ENCODE measurements around the gene SAC3D1.
A peak's percentile ranks its signal among the peaks of the same experiment; 100 is the strongest.
"Not testable (repeated sequence)": the region's sequence is repeated elsewhere in the genome, so short reads cannot be mapped to it uniquely, and the experiment has no call there.

Gene SAC3D1

DNA sequence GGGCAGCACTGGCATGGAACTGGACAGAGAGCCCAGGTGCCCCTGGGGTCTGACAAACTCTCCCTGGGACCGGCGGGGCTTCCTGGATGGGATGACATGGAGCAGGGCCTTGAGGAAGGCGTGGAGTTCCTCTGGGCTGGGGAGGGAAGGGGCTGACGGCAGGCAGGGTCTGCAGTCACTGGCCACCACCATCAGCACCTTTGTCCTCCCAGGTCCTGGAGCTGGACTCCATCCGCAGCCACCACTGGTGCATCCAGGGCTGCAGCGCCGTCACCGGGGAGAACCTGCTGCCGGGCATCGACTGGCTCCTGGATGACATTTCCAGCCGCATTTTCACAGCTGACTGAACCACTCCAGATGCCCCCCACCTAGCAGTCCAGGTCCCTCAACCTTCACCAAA lies 19.5 kb upstream of the SAC3D1 start:
- TF ChIP-seq, protein P1, sequence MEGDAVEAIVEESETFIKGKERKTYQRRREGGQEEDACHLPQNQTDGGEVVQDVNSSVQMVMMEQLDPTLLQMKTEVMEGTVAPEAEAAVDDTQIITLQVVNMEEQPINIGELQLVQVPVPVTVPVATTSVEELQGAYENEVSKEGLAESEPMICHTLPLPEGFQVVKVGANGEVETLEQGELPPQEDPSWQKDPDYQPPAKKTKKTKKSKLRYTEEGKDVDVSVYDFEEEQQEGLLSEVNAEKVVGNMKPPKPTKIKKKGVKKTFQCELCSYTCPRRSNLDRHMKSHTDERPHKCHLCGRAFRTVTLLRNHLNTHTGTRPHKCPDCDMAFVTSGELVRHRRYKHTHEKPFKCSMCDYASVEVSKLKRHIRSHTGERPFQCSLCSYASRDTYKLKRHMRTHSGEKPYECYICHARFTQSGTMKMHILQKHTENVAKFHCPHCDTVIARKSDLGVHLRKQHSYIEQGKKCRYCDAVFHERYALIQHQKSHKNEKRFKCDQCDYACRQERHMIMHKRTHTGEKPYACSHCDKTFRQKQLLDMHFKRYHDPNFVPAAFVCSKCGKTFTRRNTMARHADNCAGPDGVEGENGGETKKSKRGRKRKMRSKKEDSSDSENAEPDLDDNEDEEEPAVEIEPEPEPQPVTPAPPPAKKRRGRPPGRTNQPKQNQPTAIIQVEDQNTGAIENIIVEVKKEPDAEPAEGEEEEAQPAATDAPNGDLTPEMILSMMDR (IDR thresholded peaks at IDR 0.05; ENCODE audit: control insufficient read depth, extremely low read depth, insufficient read depth): no peak
- no peak for DNase-seq (ENCODE audit: low read depth)
- H3K4me3 ChIP-seq (ENCODE audit: low read depth, low read length): no peak overlapping the region

DNA sequence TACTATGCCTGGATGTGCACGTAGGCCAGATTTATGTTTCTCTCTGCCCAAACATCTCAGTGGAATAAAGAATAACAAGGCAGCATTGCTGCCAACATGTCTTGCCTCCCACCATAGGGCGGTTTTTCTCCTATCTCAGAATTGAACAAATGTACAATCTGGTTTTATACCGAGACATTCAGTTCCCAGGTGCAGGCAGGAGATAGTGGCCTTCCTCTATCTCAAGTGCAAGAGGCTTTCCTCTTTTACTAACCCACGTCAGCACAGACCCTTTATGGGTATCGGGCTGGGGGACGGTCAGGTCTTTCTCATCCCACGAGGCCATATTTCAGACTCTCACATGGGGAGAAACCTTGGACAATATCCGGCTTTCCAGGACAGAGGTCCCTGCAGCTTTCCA lies 17.5 kb upstream of the SAC3D1 start:
- DNase-seq (ENCODE audit: low read depth); H3K4me3 ChIP-seq (ENCODE audit: low read depth, low read length): not testable (repeated sequence)

DNA sequence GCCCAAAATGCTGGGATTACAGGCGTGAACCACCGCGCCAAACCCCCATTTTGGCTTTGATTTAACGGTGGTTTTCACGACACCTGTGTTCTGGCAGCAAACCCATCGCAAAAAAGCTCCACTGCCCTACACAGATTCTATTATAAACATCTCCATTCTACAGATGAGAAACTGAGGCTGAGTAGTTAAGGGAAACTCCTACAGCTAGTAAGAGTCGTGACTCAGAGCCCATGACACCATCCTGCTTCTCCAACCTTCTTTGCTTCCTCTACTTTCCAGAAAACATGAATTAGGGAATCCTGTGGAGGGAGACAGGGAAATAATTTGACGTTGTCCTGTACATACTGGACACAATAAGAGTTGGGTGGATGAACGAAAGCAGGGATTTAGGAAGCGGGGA lies 14.2 kb upstream of the SAC3D1 start:
- TF ChIP-seq, protein P1 (IDR thresholded peaks at IDR 0.05; ENCODE audit: control insufficient read depth, extremely low read depth, insufficient read depth): no peak
- no peak for DNase-seq (ENCODE audit: low read depth)
- H3K4me3 ChIP-seq (ENCODE audit: low read depth, low read length): peak overlapping the region; percentile 47

DNA sequence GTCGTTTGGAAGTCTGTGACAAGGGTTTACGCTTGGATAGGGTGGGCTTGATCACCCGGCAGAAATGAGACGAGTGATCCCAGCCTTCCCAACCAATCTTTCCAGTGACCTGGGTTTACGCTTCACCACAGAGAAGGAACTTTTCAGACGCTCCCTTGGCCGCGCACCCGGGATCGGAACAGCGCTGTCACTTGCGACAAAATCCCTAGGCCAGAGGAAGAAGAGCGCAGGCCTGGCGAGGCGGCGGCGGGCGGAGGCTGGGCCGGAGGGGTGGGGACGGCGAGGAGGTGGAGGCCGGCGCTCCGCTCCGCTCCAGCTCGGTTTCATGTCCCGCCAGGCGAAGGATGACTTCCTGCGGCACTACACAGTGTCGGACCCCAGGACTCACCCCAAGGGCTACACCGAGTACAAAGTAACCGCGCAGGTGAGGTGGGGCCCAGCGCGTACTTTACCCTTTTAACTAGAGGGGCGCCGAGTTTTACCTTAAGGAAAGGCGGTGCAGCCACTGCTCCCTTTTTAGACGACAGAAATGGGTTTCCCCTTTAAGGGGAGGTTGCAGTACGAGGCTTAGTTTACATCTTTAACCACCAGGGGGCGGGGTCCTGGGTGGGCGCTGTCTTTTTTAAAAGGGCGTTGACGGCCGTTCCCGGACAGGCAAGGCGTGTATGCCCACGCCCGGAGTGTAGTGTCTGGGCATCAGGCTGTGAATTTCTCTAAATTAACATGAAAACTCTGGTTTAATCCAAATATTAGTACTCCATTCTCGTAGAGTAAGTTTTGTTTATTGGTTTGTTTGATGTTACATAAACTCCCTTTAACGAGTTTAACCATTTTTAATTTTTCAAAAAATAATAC lies 13.6 kb upstream of the SAC3D1 start, which contains the start of gene SNX15:
SNX15 (plus strand) TSS at position 227 of the 855 bp plus-strand sequence; CDS start at position 326, 99 bp downstream.
- TF ChIP-seq, protein P1 (IDR thresholded peaks at IDR 0.05; ENCODE audit: control insufficient read depth, extremely low read depth, insufficient read depth): peak; percentile 43
- H3K4me3 ChIP-seq (ENCODE audit: low read depth, low read length): peak within 1 kb of the TSS; percentile 47

DNA sequence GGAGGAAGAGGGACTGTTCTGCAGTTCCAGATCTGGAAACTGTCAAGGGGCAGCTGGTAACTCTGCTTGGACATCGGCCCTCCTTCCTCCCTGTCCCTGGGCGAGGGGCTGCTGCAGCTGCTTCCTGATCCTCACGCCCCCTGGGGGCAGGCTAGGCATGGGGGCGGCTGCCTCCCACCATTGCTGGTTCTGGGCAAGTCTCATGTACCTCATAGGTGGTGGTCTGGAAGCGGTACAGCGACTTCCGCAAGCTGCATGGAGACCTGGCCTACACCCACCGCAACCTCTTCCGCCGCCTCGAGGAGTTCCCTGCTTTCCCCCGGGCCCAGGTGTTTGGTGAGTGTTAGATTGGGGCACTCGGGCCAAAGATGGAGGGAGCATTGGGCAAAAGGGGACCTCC lies 8.8 kb upstream of the SAC3D1 start:
- DNase-seq (ENCODE audit: low read depth): no peak
- H3K4me3 ChIP-seq (ENCODE audit: low read depth, low read length): no peak overlapping the region
- TF ChIP-seq, protein P1 (IDR thresholded peaks at IDR 0.05; ENCODE audit: control insufficient read depth, extremely low read depth, insufficient read depth): no peak

More for the DNA sequence above, 13.6 kb upstream of the SAC3D1 start, which contains the start of gene SNX15:
- peak; percentile 94 for DNase-seq (ENCODE audit: low read depth)

DNA sequence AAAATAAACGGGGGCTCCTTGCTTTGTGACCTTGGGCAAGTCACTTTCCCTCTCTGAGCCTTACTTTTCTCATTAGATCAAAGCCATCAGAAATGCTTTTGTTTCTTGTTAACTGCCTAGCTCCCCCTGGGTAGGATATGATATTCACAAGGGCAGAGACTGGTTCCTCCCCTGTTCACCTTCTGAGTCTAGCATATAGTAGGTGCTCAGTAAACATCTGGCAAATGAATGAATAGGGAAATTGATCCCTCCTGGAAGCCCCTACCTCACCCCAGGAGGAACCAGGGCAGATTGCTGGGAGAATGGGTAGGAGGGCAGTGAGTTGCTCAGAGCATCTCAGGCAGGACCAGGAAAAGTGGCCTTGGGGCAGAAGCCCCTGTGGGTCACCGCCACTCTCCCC lies 6.6 kb upstream of the SAC3D1 start:
- DNase-seq (ENCODE audit: low read depth): no peak

DNA sequence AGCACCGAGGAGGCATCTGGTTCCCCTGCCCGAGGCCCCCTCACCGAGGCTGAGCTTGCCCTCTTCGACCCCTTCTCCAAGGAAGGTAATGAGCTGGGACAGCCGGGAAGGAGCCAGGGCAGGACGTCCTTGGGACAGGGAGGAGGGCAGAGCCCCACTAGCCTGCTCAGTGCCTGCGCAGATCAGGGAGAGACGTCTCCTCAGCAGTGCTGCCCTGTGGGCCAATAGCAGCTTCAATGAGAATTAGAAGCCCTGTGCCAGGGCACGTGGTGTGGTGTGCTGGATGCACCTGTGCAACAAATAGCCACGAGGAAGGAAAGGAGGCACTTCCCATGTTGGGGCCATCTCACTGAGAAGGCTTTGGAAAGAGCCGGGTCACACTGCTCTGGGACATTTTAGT lies 5.4 kb upstream of the SAC3D1 start:
- TF ChIP-seq, protein P1 (IDR thresholded peaks at IDR 0.05; ENCODE audit: control insufficient read depth, extremely low read depth, insufficient read depth): no peak

More for the DNA sequence above, 6.6 kb upstream of the SAC3D1 start:
- H3K4me3 ChIP-seq (ENCODE audit: low read depth, low read length): no peak overlapping the region
- TF ChIP-seq, protein P1 (IDR thresholded peaks at IDR 0.05; ENCODE audit: control insufficient read depth, extremely low read depth, insufficient read depth): no peak

More for the DNA sequence above, 5.4 kb upstream of the SAC3D1 start:
- DNase-seq (ENCODE audit: low read depth): no peak
- no peak overlapping the region for H3K4me3 ChIP-seq (ENCODE audit: low read depth, low read length)
